ENCODE measurements around the gene MID2.

The MID2 gene

DNA sequence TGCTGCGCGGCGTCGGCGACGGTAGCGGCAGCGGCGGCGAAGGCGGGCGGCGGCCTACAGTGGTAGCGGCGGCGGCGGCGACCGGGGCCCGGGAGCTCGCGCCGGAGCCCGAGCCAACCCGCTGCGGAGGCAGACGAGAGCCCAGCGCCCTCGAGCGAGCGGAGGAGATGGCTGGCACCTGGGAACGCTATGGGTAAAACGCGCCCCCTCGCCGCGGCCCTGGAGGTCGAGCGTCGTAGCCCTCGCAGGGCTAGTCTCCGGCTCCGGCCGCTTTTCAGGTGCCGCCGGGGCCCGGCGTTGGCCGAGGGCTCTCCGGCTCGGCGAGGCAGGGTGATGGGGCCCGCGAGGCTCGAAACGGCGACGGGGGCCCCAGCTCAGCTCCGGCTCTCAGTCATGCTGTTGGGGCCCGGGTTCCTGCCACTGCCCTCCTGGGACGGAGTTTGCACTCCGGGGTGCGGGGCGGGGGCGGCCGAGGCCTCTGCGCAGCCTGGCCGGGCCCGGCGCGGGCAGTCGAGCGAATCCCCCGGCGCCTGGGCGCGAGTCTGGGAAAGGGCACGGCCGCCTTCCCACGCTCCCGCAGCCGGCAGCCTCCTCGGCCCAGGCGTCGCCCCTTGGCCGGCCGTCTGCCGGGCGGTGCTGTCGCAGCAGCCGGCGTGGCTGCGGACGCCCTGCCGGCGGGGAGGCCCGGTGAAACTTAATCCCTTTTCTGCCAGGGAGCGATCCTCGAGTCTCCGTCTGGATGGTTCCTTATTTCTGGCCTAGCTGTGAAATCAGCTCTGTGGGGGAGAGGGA lies 768 bp downstream of the MID2 start:
- Histone ChIP-seq H3K9ac (ENCODE audit: low read length) (peak overlapping the region; percentile 38), H3K36me3 (ENCODE audit: control insufficient read depth, insufficient read depth, low read length) (no peaks in the 10 kb centered on the region), H3K4me1 (ENCODE audit: control insufficient read depth, insufficient read depth, low read length) (no peaks in the 10 kb centered on the region), H3K27me3 (ENCODE audit: control insufficient read depth, insufficient read depth, low read length) (no peaks in the 10 kb centered on the region), H3K4me3 (ENCODE audit: low read length) (no peak overlapping the region), H3K9me3 (ENCODE audit: control insufficient read depth, low read length) (no peaks in the 10 kb centered on the region)

DNA sequence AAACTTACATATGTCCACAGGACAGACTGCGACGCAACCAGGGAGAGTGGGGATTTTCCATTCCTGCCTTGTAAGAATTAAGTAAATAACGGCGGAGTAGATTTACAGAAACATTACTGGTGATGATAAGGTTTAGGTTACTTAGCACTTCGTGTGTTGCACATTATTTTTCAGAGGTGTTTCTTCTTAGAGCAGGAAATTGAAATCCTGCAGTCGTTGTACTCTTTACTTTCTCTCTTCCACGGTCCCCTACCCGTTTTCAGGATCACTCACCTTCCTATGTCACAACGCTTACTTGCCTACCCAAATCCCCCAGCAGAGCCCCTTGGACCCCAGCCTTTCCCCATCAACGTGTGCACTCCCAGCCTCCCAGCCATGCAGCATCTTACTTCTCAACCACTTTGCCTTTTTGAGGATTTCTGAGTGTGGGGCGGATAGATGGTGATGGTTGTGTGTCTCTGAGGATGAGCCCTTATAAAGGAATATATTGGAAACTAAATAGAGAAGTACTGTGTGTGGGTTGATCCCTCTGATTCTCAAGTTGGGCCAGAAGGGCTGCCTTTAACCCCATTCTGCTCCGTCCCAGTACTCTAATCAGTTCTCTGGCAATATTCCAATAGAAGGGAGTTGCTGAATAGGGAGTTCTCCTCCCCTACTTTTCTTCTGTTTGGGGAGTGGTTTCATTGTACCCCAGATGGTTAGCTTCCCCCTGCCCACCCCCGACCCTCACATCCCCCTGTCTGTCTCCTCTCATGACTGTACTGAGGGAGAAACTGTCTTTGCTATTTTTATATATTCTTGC lies 1.6 kb downstream of the MID2 start:
- H3K27me3 ChIP-seq (ENCODE audit: control insufficient read depth, insufficient read depth, low read length): no peaks in the 10 kb centered on the region
- no peaks in the 10 kb centered on the region for H3K4me1 ChIP-seq (ENCODE audit: control insufficient read depth, insufficient read depth, low read length)
- H3K36me3 ChIP-seq (ENCODE audit: control insufficient read depth, insufficient read depth, low read length): no peaks in the 10 kb centered on the region
- peak overlapping the region; percentile 38 for H3K9ac ChIP-seq (ENCODE audit: low read length)
- H3K4me3 ChIP-seq (ENCODE audit: low read length): no peak overlapping the region
- H3K9me3 ChIP-seq (ENCODE audit: control insufficient read depth, low read length): no peaks in the 10 kb centered on the region

DNA sequence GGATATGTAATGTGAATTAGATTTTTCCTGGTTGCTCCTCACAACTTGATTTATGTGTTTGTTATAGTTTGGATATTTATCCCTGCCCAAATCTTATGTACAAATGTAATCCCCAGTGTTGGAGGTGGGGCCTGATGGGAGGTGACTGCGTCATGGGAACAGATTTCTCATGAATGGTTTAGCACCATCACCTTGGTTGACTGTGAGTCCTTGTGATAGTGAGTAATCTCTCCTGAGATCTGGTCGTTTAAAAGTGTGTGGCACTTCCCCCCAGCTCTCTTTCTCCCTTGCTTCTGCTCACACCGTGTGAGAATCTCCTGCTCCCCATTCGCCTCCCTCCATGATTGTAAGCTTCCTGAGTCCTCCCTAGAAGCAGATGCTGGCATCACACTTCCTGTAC lies 2.2 kb downstream of the MID2 start:
- H3K4me3 ChIP-seq (ENCODE audit: low read length): no peak overlapping the region
- no peaks in the 10 kb centered on the region for H3K9me3 ChIP-seq (ENCODE audit: control insufficient read depth, low read length)
- no peaks in the 10 kb centered on the region for H3K4me1 ChIP-seq (ENCODE audit: control insufficient read depth, insufficient read depth, low read length)
- H3K9ac ChIP-seq (ENCODE audit: low read length): no peak overlapping the region
- no peaks in the 10 kb centered on the region for H3K27me3 ChIP-seq (ENCODE audit: control insufficient read depth, insufficient read depth, low read length)
- no peaks in the 10 kb centered on the region for H3K36me3 ChIP-seq (ENCODE audit: control insufficient read depth, insufficient read depth, low read length)

DNA sequence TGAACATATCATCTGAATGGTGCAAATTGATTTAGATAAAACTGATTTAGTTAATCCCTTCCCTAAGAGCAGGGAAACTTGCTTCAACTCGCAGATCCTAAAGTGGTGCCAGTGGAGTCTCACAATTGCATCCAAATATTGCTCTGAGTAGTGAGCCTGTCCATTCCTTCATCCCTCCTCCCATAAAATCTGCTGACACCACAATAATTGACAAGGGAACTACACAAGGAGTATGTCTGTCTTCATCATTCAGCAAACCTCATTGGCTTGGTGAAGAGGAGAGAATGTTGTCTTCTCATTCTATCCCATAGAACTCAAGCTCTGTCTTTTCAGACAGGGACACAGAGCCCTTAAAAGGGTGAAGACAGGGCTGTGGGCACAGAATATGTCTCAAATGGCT lies 4.2 kb downstream of the MID2 start:
- Histone ChIP-seq H3K4me1 (ENCODE audit: control insufficient read depth, insufficient read depth, low read length) (no peaks in the 10 kb centered on the region), H3K9me3 (ENCODE audit: control insufficient read depth, low read length) (no peaks in the 10 kb centered on the region), H3K9ac (ENCODE audit: low read length) (no peak overlapping the region), H3K4me3 (ENCODE audit: low read length) (no peak overlapping the region), H3K36me3 (ENCODE audit: control insufficient read depth, insufficient read depth, low read length) (no peaks in the 10 kb centered on the region), H3K27me3 (ENCODE audit: control insufficient read depth, insufficient read depth, low read length) (no peaks in the 10 kb centered on the region)

DNA sequence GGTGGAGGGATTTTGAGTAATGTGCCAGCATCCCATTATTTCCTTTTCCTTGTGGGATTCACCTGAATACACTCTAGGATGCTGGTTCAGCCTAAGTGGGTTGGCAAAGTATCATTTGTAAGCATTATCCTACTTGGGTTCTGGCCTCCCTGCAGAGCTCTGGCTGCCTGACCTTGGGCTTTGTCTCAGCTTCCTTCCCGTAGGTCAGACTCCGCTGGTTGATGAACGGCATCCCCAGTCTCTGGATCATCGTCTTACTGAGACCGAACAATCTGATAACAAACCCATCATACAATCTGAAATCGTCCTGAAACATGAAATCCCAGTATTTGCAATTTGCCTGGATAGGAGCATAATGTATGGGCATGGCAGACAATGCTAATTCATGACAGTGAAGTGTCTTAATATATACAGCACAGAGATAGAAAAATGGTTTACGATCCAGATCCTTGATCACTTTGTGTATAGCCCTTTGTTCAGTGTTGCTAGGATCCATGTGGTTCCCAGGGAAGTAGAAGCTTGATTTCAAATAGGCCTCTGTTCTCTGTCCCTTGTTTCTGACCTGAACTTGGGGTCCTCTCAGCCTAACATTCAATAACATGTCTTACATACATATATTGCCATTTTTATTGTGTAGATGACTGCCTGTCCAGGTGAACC lies 5.5 kb downstream of the MID2 start:
- Histone ChIP-seq H3K4me3 (ENCODE audit: low read length) (no peak overlapping the region), H3K36me3 (ENCODE audit: control insufficient read depth, insufficient read depth, low read length) (no peaks in the 10 kb centered on the region), H3K4me1 (ENCODE audit: control insufficient read depth, insufficient read depth, low read length) (no peaks in the 10 kb centered on the region), H3K27me3 (ENCODE audit: control insufficient read depth, insufficient read depth, low read length) (no peaks in the 10 kb centered on the region), H3K9ac (ENCODE audit: low read length) (no peak overlapping the region), H3K9me3 (ENCODE audit: control insufficient read depth, low read length) (no peaks in the 10 kb centered on the region)

DNA sequence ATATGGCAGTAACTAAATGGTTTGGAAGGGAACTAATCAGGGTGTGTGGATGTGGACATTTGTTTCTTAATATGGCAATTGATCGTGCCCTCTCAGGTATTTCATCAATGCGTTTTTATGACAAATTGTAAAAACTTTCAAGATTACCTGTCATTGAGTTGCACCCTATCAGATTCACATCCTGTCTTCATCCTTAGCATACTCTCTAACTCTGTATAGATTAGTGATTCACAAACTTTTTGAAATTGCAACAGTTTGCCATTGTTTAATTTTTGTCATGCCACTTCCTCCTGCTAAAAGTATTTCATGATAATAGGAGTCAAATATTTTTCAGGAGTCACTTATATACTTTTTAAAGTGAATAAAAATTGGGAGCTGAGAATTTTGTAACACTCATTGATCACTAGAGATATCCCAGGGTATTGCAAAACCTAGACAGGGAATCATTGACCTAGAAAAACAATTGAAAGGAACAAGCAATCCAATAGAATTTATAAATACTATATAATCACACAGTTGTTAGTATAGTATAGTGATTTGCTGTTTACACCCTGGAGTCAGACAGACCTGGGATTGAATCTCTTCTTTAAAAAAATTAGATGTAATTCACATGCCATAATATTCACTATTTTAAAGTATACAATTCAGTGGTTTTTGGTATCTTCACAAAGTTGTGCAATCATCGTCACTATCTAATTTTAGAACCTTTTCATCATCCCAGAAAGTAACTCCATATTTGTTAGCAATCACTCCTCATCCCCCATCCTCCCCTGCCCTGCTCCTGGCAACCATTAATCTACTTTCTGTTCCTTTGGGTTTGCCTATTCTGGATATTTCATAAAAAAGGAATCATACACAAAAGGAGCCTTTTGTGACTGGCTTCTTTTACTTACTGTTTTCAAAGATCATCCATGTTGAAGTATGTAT lies 8.9 kb downstream of the MID2 start:
- Histone ChIP-seq H3K9ac (ENCODE audit: low read length) (no peak overlapping the region), H3K9me3 (ENCODE audit: control insufficient read depth, low read length) (no peaks in the 10 kb centered on the region), H3K27me3 (ENCODE audit: control insufficient read depth, insufficient read depth, low read length) (no peaks in the 10 kb centered on the region), H3K36me3 (ENCODE audit: control insufficient read depth, insufficient read depth, low read length) (no peaks in the 10 kb centered on the region), H3K4me3 (ENCODE audit: low read length) (no peak overlapping the region), H3K4me1 (ENCODE audit: control insufficient read depth, insufficient read depth, low read length) (no peaks in the 10 kb centered on the region)

DNA sequence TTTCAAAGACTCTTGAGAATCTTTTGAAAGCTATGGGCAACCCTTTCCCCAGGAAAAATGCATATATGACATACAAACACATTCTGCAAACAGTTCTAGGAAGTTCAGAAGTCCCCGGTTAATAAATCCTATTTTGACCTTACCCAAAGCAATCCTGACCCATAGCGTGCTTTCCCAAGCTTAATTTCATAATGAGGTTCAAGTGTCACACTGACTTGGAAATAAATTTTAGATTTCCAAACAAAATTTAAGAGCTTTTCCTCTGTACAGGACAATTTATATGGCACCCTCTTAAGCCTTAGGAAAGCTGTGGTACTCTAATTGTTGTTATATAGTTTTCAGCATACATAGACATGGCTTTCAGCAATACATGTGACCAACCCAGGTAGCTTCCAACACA lies 11.3 kb downstream of the MID2 start:
- Histone ChIP-seq H3K36me3 (ENCODE audit: control insufficient read depth, insufficient read depth, low read length) (no peaks in the 10 kb centered on the region), H3K4me3 (ENCODE audit: low read length) (no peak overlapping the region), H3K9ac (ENCODE audit: low read length) (no peak overlapping the region), H3K4me1 (ENCODE audit: control insufficient read depth, insufficient read depth, low read length) (no peaks in the 10 kb centered on the region), H3K9me3 (ENCODE audit: control insufficient read depth, low read length) (no peaks in the 10 kb centered on the region), H3K27me3 (ENCODE audit: control insufficient read depth, insufficient read depth, low read length) (no peaks in the 10 kb centered on the region)

DNA sequence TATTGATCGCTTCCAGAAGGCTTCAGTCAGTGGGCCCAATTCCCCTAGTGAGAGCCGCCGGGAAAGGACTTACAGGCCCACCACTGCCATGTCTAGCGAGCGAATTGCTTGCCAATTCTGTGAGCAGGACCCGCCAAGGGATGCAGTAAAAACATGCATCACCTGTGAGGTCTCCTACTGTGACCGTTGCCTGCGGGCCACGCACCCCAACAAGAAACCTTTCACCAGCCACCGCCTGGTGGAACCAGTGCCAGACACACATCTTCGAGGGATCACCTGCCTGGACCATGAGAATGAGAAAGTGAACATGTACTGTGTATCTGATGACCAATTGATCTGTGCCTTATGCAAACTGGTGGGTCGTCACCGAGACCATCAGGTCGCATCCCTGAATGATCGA lies 15.3 kb downstream of the MID2 start:
- Histone ChIP-seq H3K4me1 (ENCODE audit: control insufficient read depth, insufficient read depth, low read length) (no peaks in the 10 kb centered on the region), H3K36me3 (ENCODE audit: control insufficient read depth, insufficient read depth, low read length) (no peaks in the 10 kb centered on the region), H3K27me3 (ENCODE audit: control insufficient read depth, insufficient read depth, low read length) (no peaks in the 10 kb centered on the region)

DNA sequence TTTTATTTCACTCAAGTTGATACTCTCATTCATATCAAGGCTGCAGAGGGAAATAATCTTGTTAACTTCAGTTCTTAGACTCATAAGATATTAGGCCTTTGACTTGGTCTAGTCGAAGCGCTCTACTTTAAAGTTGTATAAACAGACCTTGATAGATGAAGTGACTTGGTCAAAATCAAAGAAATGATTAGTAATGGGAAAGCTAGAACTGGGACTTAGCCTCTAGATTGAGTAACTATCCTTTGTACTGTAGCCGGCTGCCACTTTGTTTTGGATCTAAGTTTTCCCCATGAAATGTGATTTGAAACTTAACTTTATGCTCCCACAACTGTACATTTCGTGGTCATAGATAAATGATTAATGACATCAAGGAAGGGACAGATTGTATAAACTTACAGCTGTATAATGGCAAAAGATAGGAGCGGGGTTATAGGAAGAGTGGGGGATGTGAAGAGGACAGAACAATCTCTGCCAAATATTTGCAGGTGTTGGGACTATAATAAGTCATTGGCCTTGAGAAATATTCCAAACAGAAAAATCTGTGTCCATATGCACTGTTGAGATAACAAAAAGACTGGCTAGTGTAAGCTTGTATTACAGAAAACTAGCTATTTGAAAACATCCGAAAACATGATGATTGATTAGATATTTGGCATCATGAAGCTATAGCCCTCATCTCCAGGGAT lies 17.2 kb downstream of the MID2 start:
- H3K27me3 ChIP-seq (ENCODE audit: control insufficient read depth, insufficient read depth, low read length): no peaks in the 10 kb centered on the region

More for the DNA sequence above, 15.3 kb downstream of the MID2 start:
- H3K9me3 ChIP-seq (ENCODE audit: control insufficient read depth, low read length): no peaks in the 10 kb centered on the region
- no peak overlapping the region for H3K9ac ChIP-seq (ENCODE audit: low read length)
- no peak overlapping the region for H3K4me3 ChIP-seq (ENCODE audit: low read length)

DNA sequence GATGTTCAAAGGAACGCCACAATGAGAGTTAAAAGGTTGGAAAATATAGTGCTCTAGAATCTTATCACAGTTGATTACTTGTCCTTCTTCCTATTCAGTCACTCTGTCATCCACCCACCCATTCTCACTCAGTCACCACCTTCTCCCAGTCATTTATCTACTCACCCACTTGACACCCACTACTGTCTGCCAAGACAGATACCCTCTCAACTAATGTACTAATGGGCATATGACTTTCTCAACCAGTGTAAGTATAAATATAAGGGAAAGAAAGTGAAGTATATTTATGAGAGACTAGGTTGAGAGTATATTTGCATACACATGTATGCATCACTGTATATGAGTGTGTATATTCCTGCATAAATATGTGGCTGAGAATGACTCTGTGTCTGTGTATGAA lies 20.0 kb downstream of the MID2 start:
- no peaks in the 10 kb centered on the region for H3K9me3 ChIP-seq (ENCODE audit: control insufficient read depth, low read length)
- no peaks in the 10 kb centered on the region for H3K27me3 ChIP-seq (ENCODE audit: control insufficient read depth, insufficient read depth, low read length)
- no peak overlapping the region for H3K9ac ChIP-seq (ENCODE audit: low read length)
- no peak overlapping the region for H3K4me3 ChIP-seq (ENCODE audit: low read length)
- H3K4me1 ChIP-seq (ENCODE audit: control insufficient read depth, insufficient read depth, low read length): no peaks in the 10 kb centered on the region
- H3K36me3 ChIP-seq (ENCODE audit: control insufficient read depth, insufficient read depth, low read length): no peaks in the 10 kb centered on the region

More for the DNA sequence above, 17.2 kb downstream of the MID2 start:
- H3K4me1 ChIP-seq (ENCODE audit: control insufficient read depth, insufficient read depth, low read length): no peaks in the 10 kb centered on the region
- H3K9ac ChIP-seq (ENCODE audit: low read length): no peak overlapping the region
- H3K36me3 ChIP-seq (ENCODE audit: control insufficient read depth, insufficient read depth, low read length): no peaks in the 10 kb centered on the region
- H3K9me3 ChIP-seq (ENCODE audit: control insufficient read depth, low read length): no peaks in the 10 kb centered on the region
- H3K4me3 ChIP-seq (ENCODE audit: low read length): no peak overlapping the region

DNA sequence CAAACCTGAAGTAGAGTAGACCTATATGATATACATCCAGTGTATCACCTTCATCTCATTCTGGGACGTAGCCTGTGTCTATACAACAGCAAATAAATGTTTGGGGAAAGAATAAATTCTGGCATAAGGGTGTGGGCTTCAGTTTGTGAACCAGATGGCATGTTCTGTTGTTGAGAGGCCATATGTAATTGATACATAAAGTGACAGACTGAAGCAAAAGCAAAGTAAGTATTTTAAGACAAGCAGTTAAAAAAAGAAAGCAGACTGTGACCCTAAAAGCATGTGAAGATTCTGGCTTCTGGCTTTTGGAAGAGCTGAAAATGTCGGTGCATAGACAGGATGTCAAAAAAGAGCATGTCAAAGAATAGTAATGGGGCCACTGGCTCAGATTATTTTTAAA lies 22.9 kb downstream of the MID2 start:
- H3K9me3 ChIP-seq (ENCODE audit: control insufficient read depth, low read length): no peaks in the 10 kb centered on the region
- H3K9ac ChIP-seq (ENCODE audit: low read length): no peak overlapping the region
- H3K27me3 ChIP-seq (ENCODE audit: control insufficient read depth, insufficient read depth, low read length): no peaks in the 10 kb centered on the region
- no peak overlapping the region for H3K4me3 ChIP-seq (ENCODE audit: low read length)
- H3K36me3 ChIP-seq (ENCODE audit: control insufficient read depth, insufficient read depth, low read length): no peaks in the 10 kb centered on the region
- no peaks in the 10 kb centered on the region for H3K4me1 ChIP-seq (ENCODE audit: control insufficient read depth, insufficient read depth, low read length)

Data from mucosa of stomach (tissue), 1 donor.